ENCODE data around the gene HMGCS2.
"Not testable (repeated sequence)": the region's sequence is repeated elsewhere in the genome, so short reads cannot be mapped to it uniquely, and the experiment has no call there.

The HMGCS2 gene

GRCh38 chr1:119794230-119794875, 25.6 kb upstream of the HMGCS2 start:
- in situ Hi-C loops (cut with MboI; ENCODE audit: low pct_unique_long_range_greater_than_20kb, low sequenced_read_pairs) = no loop called here
- DNase-seq = no peak

DNA sequence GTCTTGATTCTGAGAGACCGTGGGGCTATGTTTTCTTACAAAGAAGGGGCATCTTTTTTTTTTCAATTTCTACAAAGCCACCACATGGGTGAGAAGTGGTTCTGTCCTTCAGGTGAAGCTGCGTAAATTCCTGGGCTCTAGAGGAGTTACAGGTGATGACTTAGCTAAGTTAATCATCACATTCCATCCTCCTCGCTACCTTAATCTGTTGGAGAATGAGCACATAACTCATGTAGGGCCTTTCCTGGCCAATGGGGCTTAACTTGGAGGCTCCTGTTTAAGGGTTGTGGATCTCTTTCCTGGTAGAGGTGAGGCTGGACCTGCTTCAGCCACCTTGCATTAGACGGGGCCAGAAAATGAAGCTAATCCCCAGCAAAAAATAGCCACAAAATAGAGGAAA, 22.7 kb upstream of the HMGCS2 start:
- in situ Hi-C loops (cut with MboI; ENCODE audit: low pct_unique_long_range_greater_than_20kb, low sequenced_read_pairs) = no loop called here
- DNase-seq = no peak

DNA sequence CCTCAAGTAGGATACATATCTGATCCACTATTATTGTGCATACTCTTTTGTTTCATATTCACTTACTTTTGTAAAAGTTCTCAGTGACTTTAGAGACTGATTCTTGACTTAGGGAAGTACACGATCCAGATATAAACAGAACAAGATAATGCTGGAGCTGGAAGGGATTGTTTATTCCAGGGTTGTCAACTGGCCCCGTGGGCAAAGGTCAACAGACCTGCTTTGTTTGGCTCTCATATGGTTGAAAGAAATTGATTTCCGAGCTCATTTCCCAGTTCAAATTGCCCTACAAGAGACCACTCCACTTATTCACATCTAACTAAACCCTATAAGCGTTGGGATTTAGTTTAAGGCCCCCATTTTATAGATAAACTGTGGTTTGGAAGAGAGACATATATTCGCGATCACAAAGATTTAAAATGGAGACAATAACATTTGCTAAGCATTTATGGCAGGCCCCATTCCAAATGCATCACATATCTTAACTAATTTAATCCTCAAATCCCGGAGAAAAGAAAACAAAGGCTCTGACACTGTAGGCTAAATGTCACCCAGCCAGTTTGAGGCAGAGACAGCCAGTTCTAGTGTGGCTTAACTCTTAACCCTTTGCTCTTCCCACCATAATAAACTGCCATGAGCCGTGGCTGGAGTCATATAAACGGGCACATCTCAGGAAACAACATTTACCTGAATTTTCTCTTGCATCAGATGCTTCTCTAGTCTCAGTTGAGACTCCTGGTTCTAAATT, 21.9 kb upstream of the HMGCS2 start:
- in situ Hi-C loops (cut with MboI; ENCODE audit: low pct_unique_long_range_greater_than_20kb, low sequenced_read_pairs) = no loop called here
- no peak for DNase-seq

DNA sequence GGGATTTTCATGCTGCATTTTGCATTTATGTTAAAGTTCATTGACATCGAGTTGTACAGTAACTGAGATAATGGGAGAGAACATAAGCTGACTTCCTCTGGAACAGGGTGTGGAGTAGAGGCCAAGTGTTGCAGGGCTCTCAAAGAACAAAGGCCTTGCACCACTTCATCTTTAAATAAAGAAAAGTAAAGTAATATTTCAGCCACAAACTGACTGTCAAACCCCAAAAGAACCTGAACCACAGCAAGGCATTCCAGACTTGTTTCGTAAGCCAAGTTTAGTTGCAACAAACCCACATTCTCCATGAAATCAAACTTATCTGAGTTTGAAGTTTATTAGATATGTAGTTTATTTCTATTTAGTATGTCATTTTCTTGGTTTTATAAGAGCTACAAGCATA, 19.1 kb upstream of the HMGCS2 start:
- in situ Hi-C loops (cut with MboI; ENCODE audit: low pct_unique_long_range_greater_than_20kb, low sequenced_read_pairs) = no loop called here
- DNase-seq = no peak

- in situ Hi-C loops (cut with MboI; ENCODE audit: low pct_unique_long_range_greater_than_20kb, low sequenced_read_pairs); DNase-seq: not testable (repeated sequence)
These were observed 17.9 kb upstream of the HMGCS2 start for GRCh38 chr1:119786473-119787050.

DNA sequence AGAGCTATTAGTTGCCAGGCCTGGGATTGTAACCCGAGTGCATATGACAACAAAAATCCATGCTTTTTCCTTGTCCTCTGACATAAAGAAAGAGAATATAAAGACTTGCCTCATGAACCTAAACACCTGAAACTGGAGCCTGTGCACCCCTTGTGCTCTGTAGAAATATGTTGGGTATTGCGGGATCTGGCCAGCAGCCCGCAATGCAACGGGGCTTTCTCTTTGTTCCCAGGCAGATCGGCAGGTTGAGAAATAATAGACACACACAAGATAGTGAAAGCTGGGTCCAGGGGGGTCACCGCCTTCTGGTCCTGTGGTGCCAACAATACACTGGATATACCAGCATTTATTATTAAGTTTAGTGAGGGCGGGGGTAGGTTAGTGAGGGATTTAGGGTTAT, 17.3 kb upstream of the HMGCS2 start:
- DNase-seq; in situ Hi-C loops (cut with MboI; ENCODE audit: low pct_unique_long_range_greater_than_20kb, low sequenced_read_pairs): not testable (repeated sequence)

DNA sequence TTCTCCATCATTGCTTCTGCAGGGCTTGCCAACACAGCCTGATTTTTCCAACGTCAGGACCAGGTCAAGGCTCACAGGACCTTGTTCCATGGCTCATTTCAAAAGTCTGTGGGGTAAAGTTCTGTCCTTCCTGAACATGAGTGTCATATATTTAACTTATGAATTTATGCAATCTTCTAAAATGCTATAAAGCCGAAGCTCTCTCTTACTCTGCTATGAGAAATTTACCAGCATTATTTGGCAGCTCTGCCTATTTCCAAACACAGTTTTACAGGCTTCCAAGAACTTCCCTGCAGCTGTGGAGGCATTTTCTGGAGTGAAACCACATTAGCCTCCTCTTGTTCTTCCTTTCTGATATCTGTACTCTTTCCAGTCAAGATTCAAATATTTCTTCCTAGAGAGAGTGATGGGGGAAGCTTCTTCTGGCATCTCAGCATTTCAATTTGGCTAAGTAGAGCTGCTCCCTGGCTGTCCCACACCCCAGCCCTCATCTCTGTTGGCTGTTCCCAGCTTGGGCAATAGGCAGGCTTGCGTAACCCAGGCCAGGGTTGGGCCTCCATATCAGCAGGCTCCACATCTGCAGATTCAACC, 15.6 kb upstream of the HMGCS2 start:
- in situ Hi-C loops (cut with MboI; ENCODE audit: low pct_unique_long_range_greater_than_20kb, low sequenced_read_pairs) = no loop called here
- no peak for DNase-seq

- DNase-seq = no peak
- in situ Hi-C loops (cut with MboI; ENCODE audit: low pct_unique_long_range_greater_than_20kb, low sequenced_read_pairs) = no loop called here
These were observed 14.9 kb upstream of the HMGCS2 start for GRCh38 chr1:119783354-119784185.

DNA sequence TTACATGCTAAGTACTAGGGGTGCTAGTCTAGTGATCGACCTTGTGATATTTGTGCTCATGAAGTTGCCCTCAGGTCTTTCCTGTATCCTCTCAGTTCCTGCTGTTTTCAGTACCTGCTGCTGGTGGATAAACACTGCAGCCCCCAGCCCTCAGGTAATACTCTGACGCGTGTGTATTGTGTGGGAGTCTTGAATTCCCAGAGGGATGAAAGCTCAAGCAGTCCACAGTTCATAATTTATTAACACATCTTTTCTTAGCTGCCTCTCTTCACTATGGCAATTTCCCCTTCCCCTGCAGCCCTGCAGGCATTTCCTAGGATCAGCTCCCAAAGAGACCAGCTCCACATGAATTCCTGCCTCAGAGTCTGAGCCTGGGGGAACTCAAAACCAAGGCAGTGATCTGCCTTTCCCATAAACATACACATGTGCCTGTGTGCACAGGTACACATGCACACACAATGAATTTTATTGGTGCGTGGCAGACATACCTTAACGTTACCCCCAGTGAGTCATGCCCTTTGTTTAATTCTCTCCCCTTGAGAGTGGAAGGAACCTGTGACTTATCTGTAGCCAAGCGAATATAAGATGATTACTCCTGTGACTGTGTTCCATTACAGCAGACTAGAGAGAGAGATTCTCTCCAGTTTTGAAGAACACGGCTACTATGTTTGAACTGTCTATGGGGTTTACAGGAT, 14.1 kb upstream of the HMGCS2 start:
- no peak for DNase-seq
- in situ Hi-C loops (cut with MboI; ENCODE audit: low pct_unique_long_range_greater_than_20kb, low sequenced_read_pairs) = no loop called here

DNA sequence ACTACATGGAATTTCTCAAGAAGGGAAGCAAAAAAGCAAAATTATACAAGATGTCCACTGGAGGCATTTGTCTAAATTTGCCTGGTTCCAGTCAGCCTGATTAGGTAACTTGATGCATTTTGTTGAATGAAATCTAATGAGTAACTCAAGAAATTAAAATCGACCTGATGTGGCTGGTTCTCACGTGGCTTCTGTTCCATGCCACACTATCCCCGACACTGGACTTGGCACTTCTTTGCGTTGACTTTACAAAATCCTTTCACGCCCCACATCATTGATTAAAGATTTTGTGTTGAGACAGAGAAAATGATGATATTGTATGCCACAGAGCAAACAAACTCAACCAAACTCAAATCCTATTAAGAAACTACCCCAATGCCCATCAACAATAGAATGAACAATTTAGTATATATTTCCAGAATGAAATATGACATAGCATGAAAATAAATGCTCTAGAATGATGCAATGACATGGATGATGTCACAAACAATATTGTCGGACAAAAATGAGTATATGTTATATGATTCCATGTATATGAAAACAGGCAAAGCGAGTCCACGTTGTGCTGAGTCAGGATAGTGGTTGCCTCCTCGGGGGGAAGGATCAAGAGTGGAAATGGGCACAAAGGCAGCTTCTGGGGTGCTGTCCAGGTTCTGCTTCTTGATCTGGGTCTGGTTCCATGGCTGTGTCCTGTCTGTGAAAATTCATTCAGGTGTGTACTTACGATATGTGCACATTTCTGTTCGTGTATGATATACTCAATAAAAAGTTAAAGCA, 12.9 kb upstream of the HMGCS2 start:
- in situ Hi-C loops (cut with MboI; ENCODE audit: low pct_unique_long_range_greater_than_20kb, low sequenced_read_pairs) = no loop called here

GRCh38 chr1:119779869-119780356, 11.2 kb upstream of the HMGCS2 start:
- in situ Hi-C loops (cut with MboI; ENCODE audit: low pct_unique_long_range_greater_than_20kb, low sequenced_read_pairs) = no loop called here
- DNase-seq = no peak

More for the DNA sequence above, 12.9 kb upstream of the HMGCS2 start:
- DNase-seq = no peak

DNA sequence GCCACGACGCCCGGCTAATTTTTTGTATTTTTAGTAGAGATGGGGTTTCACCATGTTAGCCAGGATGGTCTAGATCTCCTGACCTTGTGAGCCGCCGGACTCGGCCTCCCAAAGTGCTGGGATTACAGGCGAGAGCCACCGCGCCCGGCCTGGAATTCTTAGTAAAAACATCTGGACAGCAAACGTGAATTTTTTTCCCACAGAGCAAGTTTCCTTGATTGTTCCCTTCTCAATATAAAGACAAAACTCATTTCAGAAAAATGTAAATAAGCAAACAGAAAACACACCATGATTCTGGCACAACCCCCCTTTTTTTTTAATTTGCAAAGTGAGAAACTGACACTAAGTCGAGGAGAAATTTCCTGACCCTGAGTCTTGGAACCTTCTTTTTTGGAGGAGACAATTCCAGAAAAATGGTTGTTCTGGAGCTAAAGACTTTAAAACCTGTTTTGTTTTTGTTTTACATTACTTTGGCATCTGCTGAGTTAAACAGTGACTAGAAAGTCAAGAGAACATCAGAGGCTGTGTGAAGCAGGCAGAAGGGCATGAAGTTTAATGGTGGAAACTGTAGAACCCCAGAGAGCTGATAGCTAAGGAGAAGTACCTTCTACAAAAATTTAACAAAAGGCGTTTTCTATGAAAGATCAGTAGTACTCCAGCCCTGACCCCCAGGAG, 10.3 kb upstream of the HMGCS2 start:
- DNase-seq = no peak
- in situ Hi-C loops (cut with MboI; ENCODE audit: low pct_unique_long_range_greater_than_20kb, low sequenced_read_pairs) = no loop called here

GRCh38 chr1:119778359-119778758, 9.7 kb upstream of the HMGCS2 start:
- in situ Hi-C loops (cut with MboI; ENCODE audit: low pct_unique_long_range_greater_than_20kb, low sequenced_read_pairs) = no loop called here
- no peak for DNase-seq

- in situ Hi-C loops (cut with MboI; ENCODE audit: low pct_unique_long_range_greater_than_20kb, low sequenced_read_pairs) = no loop called here
- no peak for DNase-seq
These were observed 6.2 kb upstream of the HMGCS2 start for GRCh38 chr1:119774746-119775490.

- in situ Hi-C loops (cut with MboI; ENCODE audit: low pct_unique_long_range_greater_than_20kb, low sequenced_read_pairs) = no loop called here
- no peak for DNase-seq
These were observed 5.1 kb upstream of the HMGCS2 start for GRCh38 chr1:119773711-119774241.

GRCh38 chr1:119772298-119772697, 3.6 kb upstream of the HMGCS2 start:
- in situ Hi-C loops (cut with MboI; ENCODE audit: low pct_unique_long_range_greater_than_20kb, low sequenced_read_pairs) = no loop called here
- DNase-seq = no peak

GRCh38 chr1:119771770-119772169, 3.1 kb upstream of the HMGCS2 start:
- in situ Hi-C loops (cut with MboI; ENCODE audit: low pct_unique_long_range_greater_than_20kb, low sequenced_read_pairs) = no loop called here
- no peak for DNase-seq
